ENCODE results near the gene KCND3. TPM values are rescaled to one million over a fixed set of nuclear protein-coding genes. Genes with fewer than 3 reads are reported as not detected.

KCND3 gene
- total RNA-seq, 3 donors from 2014 or later (not counting 1 experiment from before 2014, with no cell fraction given): 0.07 to 0.16 TPM; not detected in 1

DNA sequence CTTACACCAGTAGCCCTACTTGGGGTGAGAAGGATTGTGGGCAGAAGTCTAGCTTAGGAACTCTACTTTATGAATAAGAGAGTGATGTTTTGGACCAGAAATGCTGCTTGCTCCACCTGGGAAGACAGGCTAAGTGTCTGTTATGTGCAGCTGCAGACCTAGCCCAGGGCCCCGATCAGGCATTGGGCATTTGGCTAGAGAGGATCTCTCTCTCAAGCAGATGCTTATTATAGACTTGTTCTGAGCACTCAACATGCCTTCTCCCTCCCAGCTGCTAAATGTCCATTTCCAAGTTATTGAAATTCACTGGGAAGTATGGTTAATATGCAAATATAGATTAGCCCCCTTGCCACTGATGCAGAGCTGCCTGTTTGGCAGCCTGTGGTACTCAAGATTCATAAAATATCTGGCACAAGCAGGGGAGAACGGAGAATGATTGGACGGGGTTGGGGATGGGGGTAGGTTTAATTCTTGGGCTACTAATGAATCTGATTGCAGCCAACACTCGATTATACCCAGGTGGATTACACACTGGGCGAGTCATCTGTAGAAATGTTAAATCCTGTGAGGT, 115.9 kb downstream of the KCND3 start:
- Histone ChIP-seq H3K27me3 (ENCODE audit: control insufficient read depth, insufficient read depth, low read length) (no peaks in the 10 kb centered on the region), H3K27ac (ENCODE audit: low read length) (no peak overlapping the region), H3K4me3 (ENCODE audit: low read length) (no peak overlapping the region), H3K4me1 (ENCODE audit: control insufficient read depth, insufficient read depth, low read length) (no peaks in the 10 kb centered on the region), H3K9me3 (ENCODE audit: control insufficient read depth, insufficient read depth, low read length) (no peaks in the 10 kb centered on the region), H3K36me3 (ENCODE audit: control insufficient read depth, insufficient read depth, low read length) (no peaks in the 10 kb centered on the region)
- ATAC-seq (no peak), DNase-seq (no peak)
- H3K9me3 Mint-ChIP-seq: no peaks in the 10 kb centered on the region
- H3K4me1 Mint-ChIP-seq: no peaks in the 10 kb centered on the region
- H3K36me3 Mint-ChIP-seq: no peaks in the 10 kb centered on the region
- intact Hi-C loops (cut with micrococcal nuclease): no loop called here
- TF ChIP-seq, protein P1, sequence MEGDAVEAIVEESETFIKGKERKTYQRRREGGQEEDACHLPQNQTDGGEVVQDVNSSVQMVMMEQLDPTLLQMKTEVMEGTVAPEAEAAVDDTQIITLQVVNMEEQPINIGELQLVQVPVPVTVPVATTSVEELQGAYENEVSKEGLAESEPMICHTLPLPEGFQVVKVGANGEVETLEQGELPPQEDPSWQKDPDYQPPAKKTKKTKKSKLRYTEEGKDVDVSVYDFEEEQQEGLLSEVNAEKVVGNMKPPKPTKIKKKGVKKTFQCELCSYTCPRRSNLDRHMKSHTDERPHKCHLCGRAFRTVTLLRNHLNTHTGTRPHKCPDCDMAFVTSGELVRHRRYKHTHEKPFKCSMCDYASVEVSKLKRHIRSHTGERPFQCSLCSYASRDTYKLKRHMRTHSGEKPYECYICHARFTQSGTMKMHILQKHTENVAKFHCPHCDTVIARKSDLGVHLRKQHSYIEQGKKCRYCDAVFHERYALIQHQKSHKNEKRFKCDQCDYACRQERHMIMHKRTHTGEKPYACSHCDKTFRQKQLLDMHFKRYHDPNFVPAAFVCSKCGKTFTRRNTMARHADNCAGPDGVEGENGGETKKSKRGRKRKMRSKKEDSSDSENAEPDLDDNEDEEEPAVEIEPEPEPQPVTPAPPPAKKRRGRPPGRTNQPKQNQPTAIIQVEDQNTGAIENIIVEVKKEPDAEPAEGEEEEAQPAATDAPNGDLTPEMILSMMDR (IDR thresholded peaks at IDR 0.05): no peak
- peaks cover 2 to 27% of the 10 kb centered on the region in 2 donors for H3K27me3 Mint-ChIP-seq (ENCODE audit: low read depth in 2 of 2)
- WGBS (ENCODE audit: insufficient coverage): 78% methylated on average over 5 of the region's 5 CpGs
- no peak overlapping the region for H3K27ac Mint-ChIP-seq
- no peak overlapping the region for H3K4me3 Mint-ChIP-seq

DNA sequence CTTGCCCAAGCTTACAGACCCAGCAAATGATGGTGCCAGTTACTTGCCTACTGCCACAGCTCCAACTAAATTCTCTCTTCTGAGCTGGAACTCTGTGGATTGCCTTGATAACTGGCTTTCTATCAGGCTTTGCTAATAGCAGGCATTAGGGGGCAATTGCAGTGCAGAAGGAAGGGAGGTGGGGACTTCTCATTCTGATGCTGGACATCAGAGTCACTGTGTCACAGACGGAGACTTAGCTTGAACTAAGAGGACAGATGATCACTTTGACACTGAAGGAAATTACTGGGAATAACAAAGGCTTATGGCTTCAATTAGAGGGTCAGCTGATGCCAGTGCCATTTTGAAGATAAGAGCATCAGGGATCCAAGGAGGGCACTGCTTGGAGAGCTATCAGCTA, 119.3 kb downstream of the KCND3 start:
- Mint-ChIP-seq H3K9me3 (no peaks in the 10 kb centered on the region), H3K4me3 (no peak overlapping the region), H3K36me3 (no peaks in the 10 kb centered on the region), H3K27me3 (ENCODE audit: low read depth in 2 of 2) (peaks cover under 1 to 2% of the 10 kb centered on the region in 2 donors), H3K4me1 (no peaks in the 10 kb centered on the region), H3K27ac (no peak overlapping the region)
- Histone ChIP-seq H3K27ac (ENCODE audit: low read length) (no peak overlapping the region), H3K4me1 (ENCODE audit: control insufficient read depth, insufficient read depth, low read length) (no peaks in the 10 kb centered on the region), H3K36me3 (ENCODE audit: control insufficient read depth, insufficient read depth, low read length) (no peaks in the 10 kb centered on the region), H3K9me3 (ENCODE audit: control insufficient read depth, insufficient read depth, low read length) (no peaks in the 10 kb centered on the region), H3K4me3 (ENCODE audit: low read length) (no peak overlapping the region), H3K27me3 (ENCODE audit: control insufficient read depth, insufficient read depth, low read length) (peaks cover 4% of the 10 kb centered on the region)
- WGBS (ENCODE audit: insufficient coverage): 91% methylated on average over 1 of the region's 1 CpG
- TF ChIP-seq, protein P1 (IDR thresholded peaks at IDR 0.05): no peak
- intact Hi-C loops (cut with micrococcal nuclease): no loop called here
- no peak for DNase-seq
- no peak for ATAC-seq

DNA sequence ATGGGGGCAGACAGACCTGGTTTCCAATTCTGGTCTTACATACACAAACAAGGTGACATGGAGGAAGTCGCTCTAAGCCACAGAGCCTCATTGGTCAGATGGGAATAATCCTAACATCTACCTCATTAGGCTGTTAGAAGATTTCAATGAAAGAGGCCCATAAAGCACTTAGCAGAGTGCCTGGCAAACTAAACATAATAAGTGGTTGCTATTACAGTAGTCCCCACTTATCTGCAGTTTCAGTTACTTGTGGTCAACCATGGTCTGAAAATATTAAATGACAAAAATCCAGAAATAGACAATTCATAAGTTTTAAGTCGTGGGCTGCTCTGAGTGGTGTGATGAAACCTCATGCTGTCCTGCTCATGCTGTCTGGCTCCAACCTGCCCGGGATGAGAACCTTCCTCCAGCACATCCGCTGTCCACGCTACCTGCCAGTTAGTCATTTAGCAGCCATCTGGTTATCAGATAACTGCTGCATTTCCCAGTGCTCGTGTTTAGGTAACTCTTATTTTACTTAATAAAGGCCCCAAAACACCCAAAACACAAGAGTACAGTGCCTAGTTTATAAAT, 121.5 kb downstream of the KCND3 start:
- DNase-seq (no peak), ATAC-seq (no peak)
- Histone ChIP-seq H3K4me1 (ENCODE audit: control insufficient read depth, insufficient read depth, low read length) (no peaks in the 10 kb centered on the region), H3K9me3 (ENCODE audit: control insufficient read depth, insufficient read depth, low read length) (no peaks in the 10 kb centered on the region), H3K27me3 (ENCODE audit: control insufficient read depth, insufficient read depth, low read length) (peaks cover 4% of the 10 kb centered on the region), H3K36me3 (ENCODE audit: control insufficient read depth, insufficient read depth, low read length) (no peaks in the 10 kb centered on the region), H3K4me3 (ENCODE audit: low read length) (no peak overlapping the region), H3K27ac (ENCODE audit: low read length) (no peak overlapping the region)
- no peaks in the 10 kb centered on the region for H3K9me3 Mint-ChIP-seq
- H3K27ac Mint-ChIP-seq: no peak overlapping the region
- peaks cover 7 to 9% of the 10 kb centered on the region in 2 donors for H3K4me1 Mint-ChIP-seq
- 77% methylated on average over 6 of the region's 6 CpGs for WGBS (ENCODE audit: insufficient coverage)
- intact Hi-C loops (cut with micrococcal nuclease): no loop called here
- TF ChIP-seq, protein P1 (IDR thresholded peaks at IDR 0.05): no peak
- no peaks in the 10 kb centered on the region for H3K36me3 Mint-ChIP-seq
- H3K4me3 Mint-ChIP-seq: no peak overlapping the region
- peaks cover 16 to 22% of the 10 kb centered on the region in 2 donors for H3K27me3 Mint-ChIP-seq (ENCODE audit: low read depth in 2 of 2)

DNA sequence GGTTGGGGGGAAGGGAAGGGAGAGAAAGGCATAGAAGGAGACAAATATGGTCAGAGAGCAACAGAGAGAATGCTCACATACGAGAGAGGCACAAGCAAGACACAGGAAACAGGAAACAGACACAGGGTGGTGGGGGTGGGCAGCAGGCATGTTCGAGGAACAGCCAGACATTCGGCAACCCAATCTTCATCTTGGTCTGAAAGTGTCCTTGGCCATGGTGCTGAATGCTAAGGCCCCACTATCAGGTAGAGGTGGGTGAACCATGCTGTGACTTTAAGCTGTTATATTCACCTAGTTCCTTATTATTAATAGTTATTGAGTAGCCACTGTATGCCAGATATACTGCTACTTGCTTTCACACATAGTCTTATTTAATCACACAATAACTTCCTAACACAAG, 124.6 kb downstream of the KCND3 start:
- DNase-seq (no peak), ATAC-seq (peak in 1 of 3 donors; percentile 40)
- Mint-ChIP-seq H3K27me3 (ENCODE audit: low read depth in 2 of 2) (peaks cover 31 to 44% of the 10 kb centered on the region in 2 donors), H3K36me3 (no peaks in the 10 kb centered on the region), H3K4me1 (peaks cover 7 to 9% of the 10 kb centered on the region in 2 donors), H3K9me3 (no peaks in the 10 kb centered on the region), H3K4me3 (no peak overlapping the region), H3K27ac (no peak overlapping the region)
- 0% methylated on average over 3 of the region's 3 CpGs for WGBS (ENCODE audit: insufficient coverage)
- Histone ChIP-seq H3K4me3 (ENCODE audit: low read length) (no peak overlapping the region), H3K27me3 (ENCODE audit: control insufficient read depth, insufficient read depth, low read length) (peaks cover 4% of the 10 kb centered on the region), H3K27ac (ENCODE audit: low read length) (no peak overlapping the region), H3K9me3 (ENCODE audit: control insufficient read depth, insufficient read depth, low read length) (no peaks in the 10 kb centered on the region), H3K4me1 (ENCODE audit: control insufficient read depth, insufficient read depth, low read length) (no peaks in the 10 kb centered on the region), H3K36me3 (ENCODE audit: control insufficient read depth, insufficient read depth, low read length) (no peaks in the 10 kb centered on the region)
- intact Hi-C loops (cut with micrococcal nuclease): no loop called here
- TF ChIP-seq, protein P1 (IDR thresholded peaks at IDR 0.05): no peak

Measured in natural killer cell (primary cell).